ENCODE results near the gene RHEB.

The RHEB gene

GRCh38 chr7:151424799-151425198, 94.9 kb downstream of the RHEB start:
- no peak overlapping the region for H3K27ac ChIP-seq
- TF ChIP-seq CTCF (conservative IDR thresholded peaks at IDR 0.05): no peak

GRCh38 chr7:151423936-151424335, 95.8 kb downstream of the RHEB start:
- H3K27ac ChIP-seq: no peak overlapping the region
- TF ChIP-seq CTCF (conservative IDR thresholded peaks at IDR 0.05): no peak

GRCh38 chr7:151423226-151423625, 96.5 kb downstream of the RHEB start:
- no peak overlapping the region for H3K27ac ChIP-seq

GRCh38 chr7:151422212-151422611, 97.5 kb downstream of the RHEB start:
- TF ChIP-seq CTCF (conservative IDR thresholded peaks at IDR 0.05): no peak
- H3K27ac ChIP-seq: no peak overlapping the region

More at GRCh38 chr7:151423226-151423625, 96.5 kb downstream of the RHEB start:
- TF ChIP-seq CTCF (conservative IDR thresholded peaks at IDR 0.05): no peak

GRCh38 chr7:151420144-151420543, 99.6 kb downstream of the RHEB start:
- no peak overlapping the region for H3K27ac ChIP-seq
- TF ChIP-seq CTCF (conservative IDR thresholded peaks at IDR 0.05): no peak

- TF ChIP-seq CTCF (conservative IDR thresholded peaks at IDR 0.05): no peak
- no peak overlapping the region for H3K27ac ChIP-seq
These were observed 102.8 kb downstream of the RHEB start for GRCh38 chr7:151416941-151417315.

GRCh38 chr7:151416112-151416940, 103.4 kb downstream of the RHEB start:
- H3K27ac ChIP-seq: no peak overlapping the region
- TF ChIP-seq CTCF (conservative IDR thresholded peaks at IDR 0.05): no peak
